HEK293T (cell line): Measurements from ENCODE around the gene DDA1.

Source experiments
- ARNT ChIP-seq: fragments of 450-650 bp; IDR thresholded peaks from 2 replicates; pipeline ENCODE4 v1.6.1; 2017; ENCODE audit warnings: mild to moderate bottlenecking
- BHLHE40 ChIP-seq: fragments of 450-650 bp; IDR thresholded peaks from 2 replicates; pipeline ENCODE4 v1.6.1; 2016; ENCODE audit warnings: mild to moderate bottlenecking, moderate library complexity, borderline replicate concordance
- ELF4 ChIP-seq: fragments of 450-650 bp; IDR thresholded peaks from 2 replicates; pipeline ENCODE4 v1.6.1; 2017; ENCODE audit warnings: antibody characterized with exemption
- FOXA1 ChIP-seq: fragments of 450-650 bp; IDR thresholded peaks from 2 replicates; pipeline ENCODE4 v1.6.1; 2016; ENCODE audit warnings: mild to moderate bottlenecking
- FOXK2 ChIP-seq: fragments of 450-650 bp; IDR thresholded peaks from 2 replicates; pipeline ENCODE4 v1.6.1; 2016; ENCODE audit warnings: mild to moderate bottlenecking
- FOXM1 ChIP-seq: fragments of 450-650 bp; IDR thresholded peaks from 2 replicates; pipeline ENCODE4 v1.6.1; 2017; ENCODE audit warnings: mild to moderate bottlenecking, borderline replicate concordance
- HDGF ChIP-seq: fragments of 450-650 bp; IDR thresholded peaks from 2 replicates; pipeline ENCODE4 v1.6.1; 2017; ENCODE audit warnings: antibody characterized with exemption, borderline replicate concordance
- SP1 ChIP-seq: fragments of 450-650 bp; IDR thresholded peaks from 2 replicates; pipeline ENCODE4 v1.6.1; 2017
- SUZ12 ChIP-seq: fragments of 450-650 bp; IDR thresholded peaks from 2 replicates; pipeline ENCODE4 v1.6.1; 2016; ENCODE audit warnings: mild to moderate bottlenecking
- TARDBP ChIP-seq: fragments of 450-650 bp; IDR thresholded peaks from 2 replicates; pipeline ENCODE4 v1.6.1; 2016
- ZNF384 ChIP-seq: fragments of 450-650 bp; IDR thresholded peaks from 2 replicates; pipeline ENCODE4 v1.6.1; 2016
- TF ChIP-seq, protein P1 (sequence below): fragments of 450-650 bp; IDR thresholded peaks from 2 replicates; pipeline ENCODE4 v1.6.1; 2016

DNA sequence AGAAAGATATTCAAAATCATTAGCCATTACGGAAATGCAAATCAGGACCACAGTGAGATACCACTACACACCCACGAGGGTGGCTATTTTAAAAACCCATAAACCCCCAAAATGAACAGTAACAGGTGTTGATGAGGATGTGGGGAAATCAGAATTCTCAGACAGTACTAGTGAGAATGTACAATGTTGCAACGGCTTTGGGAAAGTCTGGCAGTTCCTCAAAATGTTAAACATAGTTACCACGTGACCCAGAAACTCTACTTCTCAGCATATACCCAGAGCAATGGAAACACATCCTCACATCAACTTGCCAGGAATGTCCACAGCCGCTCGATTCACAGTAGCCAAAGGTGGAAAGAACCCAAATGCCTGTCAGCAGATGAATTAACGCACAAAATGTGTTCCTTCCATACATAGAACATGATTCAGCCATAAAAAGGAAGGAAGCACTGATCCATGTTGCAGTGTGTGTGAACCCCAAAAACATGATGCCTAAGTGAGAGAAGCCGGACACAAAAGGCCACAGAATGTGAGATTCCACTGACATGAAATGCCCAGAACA is 60.7 kb downstream of the DDA1 start:
- TF ChIP-seq SP1 (no peak), FOXA1 (no peak), ARNT (no peak), TARDBP (no peak), FOXM1 (no peak), SUZ12 (no peak), HDGF (no peak), ELF4 (no peak), ZNF384 (no peak), FOXK2 (no peak), BHLHE40 (no peak)
- TF ChIP-seq, protein P1, sequence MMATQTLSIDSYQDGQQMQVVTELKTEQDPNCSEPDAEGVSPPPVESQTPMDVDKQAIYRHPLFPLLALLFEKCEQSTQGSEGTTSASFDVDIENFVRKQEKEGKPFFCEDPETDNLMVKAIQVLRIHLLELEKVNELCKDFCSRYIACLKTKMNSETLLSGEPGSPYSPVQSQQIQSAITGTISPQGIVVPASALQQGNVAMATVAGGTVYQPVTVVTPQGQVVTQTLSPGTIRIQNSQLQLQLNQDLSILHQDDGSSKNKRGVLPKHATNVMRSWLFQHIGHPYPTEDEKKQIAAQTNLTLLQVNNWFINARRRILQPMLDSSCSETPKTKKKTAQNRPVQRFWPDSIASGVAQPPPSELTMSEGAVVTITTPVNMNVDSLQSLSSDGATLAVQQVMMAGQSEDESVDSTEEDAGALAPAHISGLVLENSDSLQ = no peak
